HCT116 (cell line): Measurements from ENCODE around the gene IRGC. TPM values are rescaled to one million over a fixed set of nuclear protein-coding genes. Genes with fewer than 3 reads are reported as not detected.

ENCODE experiments used
- ATAC-seq: fragments of 200-7000 bp; cut with Tn5 transposase; 2 replicates; pipeline ENCODE4 v1.9.1; 2020; ENCODE audit warnings: mild to moderate bottlenecking, moderate library complexity
- BruUV-seq: library from RNA; stranded (reverse); fragments of 400-500 nt; replicated peaks from 2 replicates; lab custom pipeline; 2021; lab: Mats Ljungman, UMichigan
- CTCF ChIA-PET: fragments of 300-600 bp; sonication (Branson Sonifier 250); formaldehyde crosslinking; loops from one replicate; lab custom pipeline; 2021; ENCODE audit warnings: antibody characterized with exemption; lab: Charles Lee
- POLR2A ChIA-PET: fragments of 300-600, 350-600 bp; sonication (Branson Sonifier 250); formaldehyde crosslinking; loops from one replicate; lab custom pipeline; 2021; ENCODE audit warnings: antibody characterized with exemption; lab: Charles Lee
- RAD21 ChIA-PET, 2 experiments: fragments of 300-600 bp; sonication (Branson Sonifier 250); formaldehyde crosslinking; loops; one replicate each; lab custom pipeline; 2023; ENCODE audit warnings: low total read pairs in 2 of 2; ENCODE audit not compliant: uncharacterized antibody in 2 of 2, unreplicated experiment in 2 of 2, low non-redundant PET in 1 of 2; lab: Charles Lee
- DNase-seq: peaks from one replicate; pipeline ENCODE4 v3.0.0-alpha.2; 2010; ENCODE audit warnings: low read depth, low spot score
- H2AFZ ChIP-seq: fragments of 200-600 bp; shearing (Covaris generic), sonication (generic); 2 replicates; pipeline ENCODE4 v1.6.1; 2017; ENCODE audit warnings: low read depth, mixed run types, mixed read lengths, antibody characterized with exemption, low read length; ENCODE audit not compliant: poor library complexity, severe bottlenecking
- H3K27ac ChIP-seq: 2 replicates; pipeline ENCODE4 v1.5.1; 2012; ENCODE audit warnings: low read depth, low read length
- H3K27me3 ChIP-seq: fragments of 200-600 bp; sonication (generic); 2 replicates; pipeline ENCODE4 v1.6.1; 2016; ENCODE audit warnings: mixed run types, low read length, mixed read lengths; ENCODE audit not compliant: insufficient read depth
- H3K36me3 ChIP-seq, 2 experiments: fragments of 200-500 bp in 1 of 2; fragments of 200-600 bp in 1 of 2; sonication (Bioruptor generic) in 1 of 2; sonication (generic) in 1 of 2; 2 replicates each; pipeline versions ENCODE4 v1.5.1 to v1.6.1; 2014 to 2016; ENCODE audit warnings: low read length in 2 of 2, inconsistent platforms in 1 of 2, mixed read lengths in 1 of 2, mixed run types in 1 of 2; ENCODE audit not compliant: insufficient read depth in 2 of 2, control insufficient read depth in 1 of 2
- H3K4me1 ChIP-seq, 2 experiments: fragments of 200-600 bp in 1 of 2; sonication (generic) in 1 of 2; 2 replicates each; pipeline versions ENCODE4 v1.5.1 to v1.6.1; 2012 to 2017; ENCODE audit warnings: low read length in 2 of 2, inconsistent platforms in 1 of 2, mild to moderate bottlenecking in 1 of 2, mixed read lengths in 1 of 2, mixed run types in 1 of 2, moderate library complexity in 1 of 2; ENCODE audit not compliant: insufficient read depth in 2 of 2, control insufficient read depth in 1 of 2
- H3K4me2 ChIP-seq: fragments of 200-600 bp; sonication (generic); 2 replicates; pipeline ENCODE4 v1.6.1; 2017; ENCODE audit warnings: mixed run types, low read length, mixed read lengths
- H3K4me3 ChIP-seq, 2 experiments: fragments of 200-600 bp in 1 of 2; sonication (generic) in 1 of 2; replicated peaks in 1 of 2; 2 replicates each; pipeline ENCODE4 v1.5.1; 2011 to 2016; ENCODE audit warnings: low read length in 2 of 2, control low read depth in 1 of 2, low read depth in 1 of 2, mild to moderate bottlenecking in 1 of 2, mixed read lengths in 1 of 2, mixed run types in 1 of 2
- H3K79me2 ChIP-seq: fragments of 200-600 bp; sonication (generic); 2 replicates; pipeline ENCODE4 v1.6.1; 2017; ENCODE audit warnings: mild to moderate bottlenecking, mixed run types, low read length, moderate library complexity, mixed read lengths; ENCODE audit not compliant: insufficient read depth
- H3K9ac ChIP-seq: fragments of 200-600 bp; sonication (generic); 2 replicates; pipeline ENCODE4 v1.6.1; 2016; ENCODE audit warnings: low read length, mixed read lengths
- H3K9me2 ChIP-seq: fragments of 200-600 bp; sonication (generic), shearing (Covaris generic); 2 replicates; pipeline ENCODE4 v1.6.1; 2017; ENCODE audit warnings: mixed run types, mild to moderate bottlenecking, moderate library complexity; ENCODE audit not compliant: insufficient read depth
- H3K9me3 ChIP-seq, 2 experiments: fragments of 200-500 bp in 1 of 2; fragments of 200-600 bp in 1 of 2; sonication (Bioruptor generic) in 1 of 2; sonication (generic) in 1 of 2; 2 replicates each; pipeline ENCODE4 v1.6.1; 2014 to 2017; ENCODE audit warnings: low read length in 2 of 2, mixed read lengths in 2 of 2, inconsistent platforms in 1 of 2, low read depth in 1 of 2, mild to moderate bottlenecking in 1 of 2, mixed run types in 1 of 2, moderate library complexity in 1 of 2; ENCODE audit not compliant: control insufficient read depth in 1 of 2, insufficient read depth in 1 of 2
- H4K20me1 ChIP-seq: fragments of 200-600 bp; sonication (generic), shearing (Covaris generic); 2 replicates; pipeline ENCODE4 v1.6.1; 2017; ENCODE audit warnings: mixed run types, mild to moderate bottlenecking, moderate library complexity; ENCODE audit not compliant: insufficient read depth
- CEBPB ChIP-seq: IDR thresholded peaks from 2 replicates; pipeline ENCODE4 v1.6.1; 2012; ENCODE audit warnings: low read depth
- EGR1 ChIP-seq: IDR thresholded peaks from 2 replicates; pipeline ENCODE4 v1.6.1; 2012; ENCODE audit warnings: low read depth
- ELF1 ChIP-seq: IDR thresholded peaks from 2 replicates; pipeline ENCODE4 v1.6.1; 2012; ENCODE audit warnings: low read depth, borderline replicate concordance
- EZH2phosphoT487 ChIP-seq: fragments of 200-600 bp; IDR thresholded peaks from 2 replicates; pipeline ENCODE4 v1.6.1; 2018; ENCODE audit warnings: antibody characterized with exemption, borderline replicate concordance
- POLR2AphosphoS5 ChIP-seq: IDR thresholded peaks from 2 replicates; pipeline ENCODE4 v1.6.1; 2011; ENCODE audit warnings: mild to moderate bottlenecking, low read depth, low read length, moderate library complexity
- SIN3A ChIP-seq: IDR thresholded peaks from 2 replicates; pipeline ENCODE4 v1.6.1; 2012; ENCODE audit warnings: low read depth
- SP1 ChIP-seq: IDR thresholded peaks from 2 replicates; pipeline ENCODE4 v1.6.1; 2012; ENCODE audit warnings: low read depth
- SRF ChIP-seq: IDR thresholded peaks from 2 replicates; pipeline ENCODE4 v1.6.1; 2012; ENCODE audit warnings: low read depth
- TCF7L2 ChIP-seq: IDR thresholded peaks from 2 replicates; pipeline ENCODE4 v1.7.0; 2011; ENCODE audit warnings: borderline replicate concordance, inconsistent platforms; ENCODE audit not compliant: insufficient read depth, insufficient read length; ENCODE audit errors: extremely low read depth
- intact Hi-C: fragments of 100-400 bp; cut with micrococcal nuclease; formaldehyde crosslinking; loops from 2 replicates; pipeline ENCODE4 v1.10.0; 2022
- total RNA-seq: library from RNA; stranded (reverse); gene quantifications from one replicate; pipeline ENCODE4 v1.2.1, GENCODE V29; 2021; ENCODE audit not compliant: unreplicated experiment
- TF ChIP-seq, protein P1 (sequence below): IDR thresholded peaks from 2 replicates; pipeline ENCODE4 v1.6.1; 2012
- TF ChIP-seq, protein P2 (sequence below): IDR thresholded peaks from 2 replicates; pipeline ENCODE4 v1.6.1; 2011; ENCODE audit warnings: mild to moderate bottlenecking, low read length, moderate library complexity; ENCODE audit not compliant: insufficient replicate concordance; ENCODE audit errors: extremely low read depth
- TF ChIP-seq, protein P3 (sequence below): IDR thresholded peaks from 2 replicates; pipeline ENCODE4 v1.6.1; 2012; ENCODE audit warnings: low read depth

Gene IRGC
- total RNA-seq, 1 experiment from 2014 or later, result not detected

DNA sequence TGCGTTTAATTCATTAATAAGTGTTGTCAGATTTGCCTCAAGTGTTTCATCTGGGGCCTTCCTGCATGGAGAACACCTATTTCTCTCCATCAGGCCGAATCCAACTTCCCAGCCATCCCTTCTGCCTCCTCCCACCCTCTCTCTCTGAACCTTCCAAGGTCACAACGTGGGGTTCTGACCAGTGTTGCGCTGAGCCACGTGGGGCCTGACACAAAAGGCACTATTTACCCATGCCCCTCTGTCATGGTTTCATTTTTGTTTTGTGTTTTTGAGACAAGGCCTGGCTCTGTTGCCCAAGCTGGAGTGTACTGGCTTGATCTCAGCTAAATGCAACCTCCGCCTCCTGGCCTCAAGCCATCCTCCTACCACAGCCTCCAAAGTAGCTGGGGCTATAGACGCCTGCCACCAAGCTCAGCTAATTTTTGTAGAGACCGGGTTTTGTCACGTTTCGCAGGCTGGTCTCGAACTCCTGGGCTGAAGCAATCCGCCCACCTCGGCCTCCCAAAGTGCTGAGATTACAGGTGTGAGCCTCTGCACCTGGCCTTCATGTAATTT, 8.6 kb upstream of the IRGC start:
- H3K4me3 ChIP-seq, result no peak overlapping the region
- no peaks in the 10 kb centered on the region for H3K27me3 ChIP-seq
- no TSS peak for BruUV-seq
- H3K79me2 ChIP-seq, result no peaks in the 10 kb centered on the region
- ChIA-PET POLR2A (interaction anchor here (2.3 kb wide), 1 partner anchor 38 kb away, joined by 22 read pairs; the partner anchor contains the start of gene PLAUR), RAD21 (interaction anchor here in 1 of 2 experiments (0.6 kb wide), 1 partner anchor 20 kb away, joined by 3 read pairs; no protein-coding TSS in a partner anchor)
- no peak overlapping the region for H3K4me2 ChIP-seq
- H3K9ac ChIP-seq, result no peak overlapping the region
- H3K4me1 ChIP-seq, result peaks cover 29 to 55% of the 10 kb centered on the region in 2 experiments
- no peak for DNase-seq
- no peak for TF ChIP-seq CEBPB
- no peak for TF ChIP-seq SRF
- TF ChIP-seq, protein P1, sequence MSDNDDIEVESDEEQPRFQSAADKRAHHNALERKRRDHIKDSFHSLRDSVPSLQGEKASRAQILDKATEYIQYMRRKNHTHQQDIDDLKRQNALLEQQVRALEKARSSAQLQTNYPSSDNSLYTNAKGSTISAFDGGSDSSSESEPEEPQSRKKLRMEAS, result no peak
- TF ChIP-seq EZH2phosphoT487, result no peak
- TF ChIP-seq SP1, result no peak
- TF ChIP-seq POLR2AphosphoS5, result no peak
- no peak for TF ChIP-seq TCF7L2
- TF ChIP-seq ELF1, result no peak
- TF ChIP-seq, protein P2, sequence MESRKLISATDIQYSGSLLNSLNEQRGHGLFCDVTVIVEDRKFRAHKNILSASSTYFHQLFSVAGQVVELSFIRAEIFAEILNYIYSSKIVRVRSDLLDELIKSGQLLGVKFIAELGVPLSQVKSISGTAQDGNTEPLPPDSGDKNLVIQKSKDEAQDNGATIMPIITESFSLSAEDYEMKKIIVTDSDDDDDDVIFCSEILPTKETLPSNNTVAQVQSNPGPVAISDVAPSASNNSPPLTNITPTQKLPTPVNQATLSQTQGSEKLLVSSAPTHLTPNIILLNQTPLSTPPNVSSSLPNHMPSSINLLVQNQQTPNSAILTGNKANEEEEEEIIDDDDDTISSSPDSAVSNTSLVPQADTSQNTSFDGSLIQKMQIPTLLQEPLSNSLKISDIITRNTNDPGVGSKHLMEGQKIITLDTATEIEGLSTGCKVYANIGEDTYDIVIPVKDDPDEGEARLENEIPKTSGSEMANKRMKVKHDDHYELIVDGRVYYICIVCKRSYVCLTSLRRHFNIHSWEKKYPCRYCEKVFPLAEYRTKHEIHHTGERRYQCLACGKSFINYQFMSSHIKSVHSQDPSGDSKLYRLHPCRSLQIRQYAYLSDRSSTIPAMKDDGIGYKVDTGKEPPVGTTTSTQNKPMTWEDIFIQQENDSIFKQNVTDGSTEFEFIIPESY, result no peak
- TF ChIP-seq SIN3A, result no peak
- TF ChIP-seq EGR1, result no peak
- TF ChIP-seq, protein P3, sequence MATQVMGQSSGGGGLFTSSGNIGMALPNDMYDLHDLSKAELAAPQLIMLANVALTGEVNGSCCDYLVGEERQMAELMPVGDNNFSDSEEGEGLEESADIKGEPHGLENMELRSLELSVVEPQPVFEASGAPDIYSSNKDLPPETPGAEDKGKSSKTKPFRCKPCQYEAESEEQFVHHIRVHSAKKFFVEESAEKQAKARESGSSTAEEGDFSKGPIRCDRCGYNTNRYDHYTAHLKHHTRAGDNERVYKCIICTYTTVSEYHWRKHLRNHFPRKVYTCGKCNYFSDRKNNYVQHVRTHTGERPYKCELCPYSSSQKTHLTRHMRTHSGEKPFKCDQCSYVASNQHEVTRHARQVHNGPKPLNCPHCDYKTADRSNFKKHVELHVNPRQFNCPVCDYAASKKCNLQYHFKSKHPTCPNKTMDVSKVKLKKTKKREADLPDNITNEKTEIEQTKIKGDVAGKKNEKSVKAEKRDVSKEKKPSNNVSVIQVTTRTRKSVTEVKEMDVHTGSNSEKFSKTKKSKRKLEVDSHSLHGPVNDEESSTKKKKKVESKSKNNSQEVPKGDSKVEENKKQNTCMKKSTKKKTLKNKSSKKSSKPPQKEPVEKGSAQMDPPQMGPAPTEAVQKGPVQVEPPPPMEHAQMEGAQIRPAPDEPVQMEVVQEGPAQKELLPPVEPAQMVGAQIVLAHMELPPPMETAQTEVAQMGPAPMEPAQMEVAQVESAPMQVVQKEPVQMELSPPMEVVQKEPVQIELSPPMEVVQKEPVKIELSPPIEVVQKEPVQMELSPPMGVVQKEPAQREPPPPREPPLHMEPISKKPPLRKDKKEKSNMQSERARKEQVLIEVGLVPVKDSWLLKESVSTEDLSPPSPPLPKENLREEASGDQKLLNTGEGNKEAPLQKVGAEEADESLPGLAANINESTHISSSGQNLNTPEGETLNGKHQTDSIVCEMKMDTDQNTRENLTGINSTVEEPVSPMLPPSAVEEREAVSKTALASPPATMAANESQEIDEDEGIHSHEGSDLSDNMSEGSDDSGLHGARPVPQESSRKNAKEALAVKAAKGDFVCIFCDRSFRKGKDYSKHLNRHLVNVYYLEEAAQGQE, result no peak
- TF ChIP-seq, all 23 proteins: peak for 0
- no peak overlapping the region for H2AFZ ChIP-seq
- ATAC-seq, result no peak
- H3K36me3 ChIP-seq, result no peaks in the 10 kb centered on the region
- no peak overlapping the region for H3K27ac ChIP-seq
- H3K9me2 ChIP-seq, result no peaks in the 10 kb centered on the region
- CTCF ChIA-PET, result interaction anchor here (1.1 to 1.2 kb wide), 2 partner anchors 17 to 39 kb away, joined by 3 to 4 read pairs; no protein-coding TSS in a partner anchor
- no peaks in the 10 kb centered on the region for H3K9me3 ChIP-seq
- intact Hi-C loops, result no loop called here
- H4K20me1 ChIP-seq, result no peaks in the 10 kb centered on the region
